ENCODE measurements around the gene TJP1.
A peak's percentile ranks its signal among the peaks of the same experiment; 100 is the strongest.

The TJP1 gene

DNA sequence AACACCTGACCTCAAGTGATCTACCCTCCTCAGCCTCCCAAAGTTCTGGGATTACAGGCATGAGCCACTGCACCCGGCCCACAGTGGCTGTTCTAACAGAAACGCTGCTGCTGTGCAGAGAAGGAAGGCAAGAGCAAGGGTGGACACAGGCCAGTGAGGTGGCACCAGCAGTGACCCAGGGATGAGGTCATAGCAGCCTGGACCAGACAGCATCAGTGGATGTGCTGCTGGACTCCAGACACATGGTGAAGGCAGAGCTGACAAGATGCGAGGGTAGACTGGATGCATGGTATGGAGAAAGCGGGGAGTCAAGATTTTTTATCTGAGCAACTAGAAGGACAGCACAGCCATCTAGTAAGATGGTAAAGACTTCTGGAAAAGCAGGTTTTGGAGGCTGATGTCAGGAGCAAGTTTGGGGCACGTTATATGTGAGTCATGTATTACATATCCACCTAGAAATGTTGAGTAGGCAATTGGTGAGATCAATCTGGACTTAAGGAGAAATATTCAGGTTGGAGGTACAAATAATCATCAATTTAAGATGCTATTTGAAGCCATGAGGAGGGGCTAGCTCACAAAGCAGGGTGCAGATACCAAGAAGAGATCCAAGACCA lies 22.1 kb upstream of the TJP1 start:
- no peak for DNase-seq (ENCODE audit: low spot score)
- Histone ChIP-seq H3K27ac (ENCODE audit: poor library complexity, severe bottlenecking) (peak overlapping the region; percentile 93), H3K4me1 (ENCODE audit: insufficient read depth, poor library complexity, severe bottlenecking) (peaks cover 27% of the 10 kb centered on the region), H3K4me3 (ENCODE audit: severe bottlenecking) (no peak overlapping the region), H3K9me3 (ENCODE audit: severe bottlenecking) (peaks cover 6% of the 10 kb centered on the region), H3K36me3 (ENCODE audit: low read depth) (no peaks in the 10 kb centered on the region), H3K27me3 (ENCODE audit: insufficient read depth, poor library complexity, severe bottlenecking) (no peaks in the 10 kb centered on the region)
- TF ChIP-seq, protein P1, sequence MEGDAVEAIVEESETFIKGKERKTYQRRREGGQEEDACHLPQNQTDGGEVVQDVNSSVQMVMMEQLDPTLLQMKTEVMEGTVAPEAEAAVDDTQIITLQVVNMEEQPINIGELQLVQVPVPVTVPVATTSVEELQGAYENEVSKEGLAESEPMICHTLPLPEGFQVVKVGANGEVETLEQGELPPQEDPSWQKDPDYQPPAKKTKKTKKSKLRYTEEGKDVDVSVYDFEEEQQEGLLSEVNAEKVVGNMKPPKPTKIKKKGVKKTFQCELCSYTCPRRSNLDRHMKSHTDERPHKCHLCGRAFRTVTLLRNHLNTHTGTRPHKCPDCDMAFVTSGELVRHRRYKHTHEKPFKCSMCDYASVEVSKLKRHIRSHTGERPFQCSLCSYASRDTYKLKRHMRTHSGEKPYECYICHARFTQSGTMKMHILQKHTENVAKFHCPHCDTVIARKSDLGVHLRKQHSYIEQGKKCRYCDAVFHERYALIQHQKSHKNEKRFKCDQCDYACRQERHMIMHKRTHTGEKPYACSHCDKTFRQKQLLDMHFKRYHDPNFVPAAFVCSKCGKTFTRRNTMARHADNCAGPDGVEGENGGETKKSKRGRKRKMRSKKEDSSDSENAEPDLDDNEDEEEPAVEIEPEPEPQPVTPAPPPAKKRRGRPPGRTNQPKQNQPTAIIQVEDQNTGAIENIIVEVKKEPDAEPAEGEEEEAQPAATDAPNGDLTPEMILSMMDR (IDR thresholded peaks at IDR 0.05; ENCODE audit: poor library complexity, severe bottlenecking): no peak
- ATAC-seq (ENCODE audit: low read depth): peak; percentile 81

DNA sequence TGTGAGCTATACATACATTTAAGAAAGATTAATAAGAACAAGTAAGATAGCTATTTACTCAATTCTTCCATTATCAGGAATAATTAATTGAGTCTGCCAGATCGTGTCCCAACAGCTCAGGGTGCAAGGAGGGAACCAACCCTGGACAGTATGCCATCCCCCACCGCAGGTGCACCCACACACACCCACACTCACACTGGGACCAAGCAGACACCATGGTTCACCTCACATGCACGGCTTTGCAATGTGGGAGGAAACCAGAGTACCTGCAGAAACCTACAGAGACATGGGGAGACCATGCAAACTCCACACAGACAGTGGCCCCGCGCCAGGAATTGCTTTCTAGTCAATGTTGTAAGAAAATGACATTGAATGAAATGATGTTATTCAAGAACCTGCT lies 20.0 kb upstream of the TJP1 start:
- H3K27ac ChIP-seq (ENCODE audit: poor library complexity, severe bottlenecking): no peak overlapping the region
- no peaks in the 10 kb centered on the region for H3K36me3 ChIP-seq (ENCODE audit: low read depth)
- H3K4me3 ChIP-seq (ENCODE audit: severe bottlenecking): no peak overlapping the region
- DNase-seq (ENCODE audit: low spot score) (no peak), ATAC-seq (ENCODE audit: low read depth) (no peak)
- peaks cover 29% of the 10 kb centered on the region for H3K4me1 ChIP-seq (ENCODE audit: insufficient read depth, poor library complexity, severe bottlenecking)
- H3K9me3 ChIP-seq (ENCODE audit: severe bottlenecking): peaks cover 1% of the 10 kb centered on the region
- H3K27me3 ChIP-seq (ENCODE audit: insufficient read depth, poor library complexity, severe bottlenecking): no peaks in the 10 kb centered on the region
- TF ChIP-seq, protein P1 (IDR thresholded peaks at IDR 0.05; ENCODE audit: poor library complexity, severe bottlenecking): no peak

DNA sequence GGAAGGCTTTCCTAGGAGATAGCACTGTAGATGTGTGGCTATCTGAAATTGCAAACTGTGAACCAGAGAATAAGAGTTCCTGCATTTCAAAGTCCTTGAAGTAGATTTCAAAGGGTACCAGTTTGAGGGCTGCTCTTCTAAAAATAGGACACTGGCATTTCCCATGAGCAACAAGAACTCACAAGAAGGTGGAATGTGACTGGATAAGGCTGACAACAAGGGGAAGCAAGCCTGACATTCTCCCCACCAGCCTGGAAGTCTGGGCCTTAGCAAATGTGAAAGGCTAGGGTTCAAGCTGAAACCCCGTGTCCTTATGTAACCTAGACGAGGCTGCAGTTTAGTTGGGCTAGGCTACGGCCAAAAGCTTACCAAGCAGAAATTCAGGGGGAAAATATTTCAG lies 18.7 kb upstream of the TJP1 start:
- DNase-seq (ENCODE audit: low spot score) (no peak), ATAC-seq (ENCODE audit: low read depth) (no peak)
- no peaks in the 10 kb centered on the region for H3K9me3 ChIP-seq (ENCODE audit: severe bottlenecking)
- TF ChIP-seq, protein P1 (IDR thresholded peaks at IDR 0.05; ENCODE audit: poor library complexity, severe bottlenecking): no peak
- H3K4me1 ChIP-seq (ENCODE audit: insufficient read depth, poor library complexity, severe bottlenecking): peaks cover 30% of the 10 kb centered on the region
- no peak overlapping the region for H3K4me3 ChIP-seq (ENCODE audit: severe bottlenecking)
- H3K36me3 ChIP-seq (ENCODE audit: low read depth): no peaks in the 10 kb centered on the region
- no peak overlapping the region for H3K27ac ChIP-seq (ENCODE audit: poor library complexity, severe bottlenecking)
- no peaks in the 10 kb centered on the region for H3K27me3 ChIP-seq (ENCODE audit: insufficient read depth, poor library complexity, severe bottlenecking)

DNA sequence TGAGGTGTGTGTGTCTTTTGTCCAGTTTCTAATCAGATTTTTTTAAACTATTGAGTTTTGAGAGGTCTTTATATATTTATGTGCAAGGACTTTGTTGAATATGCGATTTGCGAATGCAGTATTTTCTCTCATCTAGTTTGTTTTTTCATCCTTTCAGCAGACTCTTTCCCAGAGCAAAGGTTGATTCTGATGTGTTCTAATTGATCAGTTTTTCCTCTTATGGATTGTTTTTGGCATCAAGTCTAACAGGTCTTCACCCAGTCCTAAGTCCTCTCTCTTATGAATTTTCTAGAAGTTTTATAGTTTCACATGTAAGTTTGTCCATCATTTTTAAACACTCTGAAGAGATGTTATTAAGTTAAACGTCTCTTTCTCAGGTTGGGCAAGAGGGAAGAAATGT lies 17.8 kb upstream of the TJP1 start:
- Histone ChIP-seq H3K4me1 (ENCODE audit: insufficient read depth, poor library complexity, severe bottlenecking) (peaks cover 36% of the 10 kb centered on the region), H3K9me3 (ENCODE audit: severe bottlenecking) (no peaks in the 10 kb centered on the region), H3K4me3 (ENCODE audit: severe bottlenecking) (no peak overlapping the region), H3K27me3 (ENCODE audit: insufficient read depth, poor library complexity, severe bottlenecking) (no peaks in the 10 kb centered on the region), H3K27ac (ENCODE audit: poor library complexity, severe bottlenecking) (no peak overlapping the region), H3K36me3 (ENCODE audit: low read depth) (no peaks in the 10 kb centered on the region)
- TF ChIP-seq, protein P1 (IDR thresholded peaks at IDR 0.05; ENCODE audit: poor library complexity, severe bottlenecking): no peak
- no peak for DNase-seq (ENCODE audit: low spot score)
- ATAC-seq (ENCODE audit: low read depth): no peak

DNA sequence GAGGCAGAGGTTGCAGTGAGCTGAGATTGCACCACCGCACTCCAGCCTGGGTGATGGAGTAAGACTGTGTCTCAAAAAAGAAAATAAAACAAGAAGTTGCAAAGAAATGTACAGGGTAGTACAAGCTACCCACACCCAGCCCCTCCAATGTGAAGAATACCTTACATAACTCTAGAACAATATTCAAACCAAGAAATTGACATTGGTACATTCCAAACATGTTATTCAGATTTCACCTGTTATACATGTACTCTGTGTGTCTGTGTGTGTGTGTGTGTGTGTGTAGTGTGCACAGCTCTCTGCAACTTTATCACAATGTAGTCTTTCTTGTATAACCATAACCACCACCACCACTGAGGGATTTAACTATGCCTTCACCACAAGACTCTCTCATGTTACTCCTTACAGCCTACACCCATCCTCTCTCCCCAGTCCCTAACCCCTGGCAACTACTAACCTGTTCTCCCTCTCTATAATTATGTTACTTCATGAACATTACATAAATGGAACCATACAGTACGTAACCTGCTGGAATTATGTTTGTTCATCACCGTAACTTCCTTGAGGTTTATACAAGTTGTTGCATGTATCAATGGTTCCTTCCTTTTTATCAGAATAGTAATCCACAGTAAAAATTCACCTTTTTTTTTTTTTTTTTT lies 16.2 kb upstream of the TJP1 start:
- Histone ChIP-seq H3K4me1 (ENCODE audit: insufficient read depth, poor library complexity, severe bottlenecking) (peaks cover 26% of the 10 kb centered on the region), H3K27me3 (ENCODE audit: insufficient read depth, poor library complexity, severe bottlenecking) (no peaks in the 10 kb centered on the region), H3K36me3 (ENCODE audit: low read depth) (no peaks in the 10 kb centered on the region), H3K27ac (ENCODE audit: poor library complexity, severe bottlenecking) (peak overlapping the region; percentile 13), H3K4me3 (ENCODE audit: severe bottlenecking) (no peak overlapping the region), H3K9me3 (ENCODE audit: severe bottlenecking) (no peaks in the 10 kb centered on the region)
- TF ChIP-seq, protein P1 (IDR thresholded peaks at IDR 0.05; ENCODE audit: poor library complexity, severe bottlenecking): no peak
- ATAC-seq (ENCODE audit: low read depth) (peak; percentile 57), DNase-seq (ENCODE audit: low spot score) (no peak)
